Fibroblast of lung (primary cell): ENCODE data around the gene TAS2R41. TPM values are rescaled to one million over a fixed set of nuclear protein-coding genes. Genes with fewer than 3 reads are reported as not detected.

Source experiments
- DNase-seq, 2 donors: peaks; one replicate each; pipeline versions ENCODE4 v3.0.0 to v3.0.0-alpha.2; 2010; ENCODE audit warnings: low read depth in 2 of 2
- H2AFZ ChIP-seq: 2 replicates; pipeline ENCODE4 v1.5.1; 2012; ENCODE audit warnings: low read length, control low read depth, inconsistent platforms
- H3K27ac ChIP-seq: 2 replicates; pipeline ENCODE4 v1.5.1; 2011; ENCODE audit warnings: low read length, control low read depth; ENCODE audit not compliant: insufficient read depth
- H3K27me3 ChIP-seq: 2 replicates; pipeline ENCODE4 v1.5.1; 2011; ENCODE audit warnings: mild to moderate bottlenecking, low read length; ENCODE audit not compliant: control insufficient read depth, insufficient read depth
- H3K36me3 ChIP-seq: 2 replicates; pipeline ENCODE4 v1.5.1; 2011; ENCODE audit warnings: low read length; ENCODE audit not compliant: control insufficient read depth, insufficient read depth
- H3K4me1 ChIP-seq: 2 replicates; pipeline ENCODE4 v1.5.1; 2011; ENCODE audit warnings: low read length; ENCODE audit not compliant: control insufficient read depth, insufficient read depth; ENCODE audit errors: extremely low read depth
- H3K4me2 ChIP-seq: 2 replicates; pipeline ENCODE4 v1.5.1; 2011; ENCODE audit warnings: low read length, control low read depth; ENCODE audit not compliant: insufficient read depth; ENCODE audit errors: extremely low read depth
- H3K4me3 ChIP-seq, 4 experiments: fragments of 200-600 bp in 1 of 4; sonication (generic) in 1 of 4; replicated peaks in 1 of 4; 2 replicates each; pipeline ENCODE4 v1.5.1; 2011 to 2016; ENCODE audit warnings: low read length in 4 of 4, low read depth in 3 of 4, mild to moderate bottlenecking in 3 of 4, control low read depth in 2 of 4, inconsistent platforms in 1 of 4, mixed read lengths in 1 of 4; ENCODE audit not compliant: insufficient read depth in 1 of 4; ENCODE audit errors: control extremely low read depth in 1 of 4
- H3K79me2 ChIP-seq: 2 replicates; pipeline ENCODE4 v1.5.1; 2012; ENCODE audit warnings: mild to moderate bottlenecking, low read length, inconsistent platforms; ENCODE audit not compliant: control insufficient read depth, insufficient read depth
- H3K9ac ChIP-seq: 2 replicates; pipeline ENCODE4 v1.5.1; 2011; ENCODE audit warnings: mild to moderate bottlenecking, low read length, control low read depth; ENCODE audit not compliant: insufficient read depth
- H3K9me3 ChIP-seq: 2 replicates; pipeline ENCODE4 v1.5.1; 2012; ENCODE audit warnings: low read depth, low read length; ENCODE audit not compliant: control insufficient read depth, insufficient read depth
- H4K20me1 ChIP-seq: 2 replicates; pipeline ENCODE4 v1.5.1; 2011; ENCODE audit warnings: low read length; ENCODE audit not compliant: control insufficient read depth, insufficient read depth; ENCODE audit errors: extremely low read depth
- EZH2 ChIP-seq: IDR thresholded peaks from 2 replicates; pipeline ENCODE4 v1.5.1; 2012; ENCODE audit warnings: low read length, control low read depth, mild to moderate bottlenecking; ENCODE audit errors: missing control alignments
- polyA plus RNA-seq, 2 donors: library from polyadenylated mRNA; depleted of rRNA in 1 of 2; stranded (reverse) in 1 of 2; unstranded in 1 of 2; fragments of >200 nt; gene quantifications; 2 replicates each; pipeline ENCODE4 v1.2.1, GENCODE V29; 2011 to 2012; ENCODE audit warnings: missing spikeins in 1 of 2
- total RNA-seq: library from RNA; depleted of rRNA; stranded (reverse); fragments of >200 nt; gene quantifications from 2 replicates; pipeline ENCODE4 v1.2.1, GENCODE V29; 2014
- TF ChIP-seq, protein P1 (sequence below), 2 donors: IDR thresholded peaks in 1 of 2; conservative IDR thresholded peaks in 1 of 2; 1 replicate in 1 of 2; 2 replicates in 1 of 2; pipeline ENCODE4 v1.5.1; 2011 to 2012; ENCODE audit warnings: low read length in 2 of 2, control low read depth in 1 of 2, inconsistent platforms in 1 of 2, low read depth in 1 of 2, mild to moderate bottlenecking in 1 of 2

TAS2R41 gene
- total and polyA plus RNA-seq, 2 donors (not counting 1 experiment from before 2014, with no cell fraction given) = not detected

DNA sequence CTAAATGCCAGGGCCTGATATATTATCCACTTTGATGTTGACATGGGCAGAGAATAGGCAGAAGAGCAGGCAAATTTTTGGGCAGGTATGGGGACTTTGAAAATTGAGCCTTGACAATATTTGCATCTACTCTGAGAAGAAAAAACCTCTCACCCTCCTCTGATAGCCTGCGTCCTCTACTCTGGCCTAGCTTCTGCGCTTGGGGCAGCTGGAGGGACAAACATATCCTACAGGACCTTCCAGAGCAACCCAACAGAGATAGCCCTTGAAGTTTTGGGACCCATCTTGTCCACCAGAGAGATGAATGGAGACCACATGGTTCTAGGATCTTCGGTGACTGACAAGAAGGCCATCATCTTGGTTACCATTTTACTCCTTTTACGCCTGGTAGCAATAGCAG is 34.5 kb upstream of the TAS2R41 start, which contains the start of gene TAS2R60:
Gene TAS2R60, plus strand, starts transcription at position 301 of the 400 bp plus-strand sequence. Its CDS starts 0 bp downstream, at position 301.
- no peak within 1 kb of the TSS for H3K27ac ChIP-seq
- no peak within 1 kb of the TSS for H3K4me3 ChIP-seq
- H2AFZ ChIP-seq = no peak within 1 kb of the TSS
- TF ChIP-seq EZH2 = no peak
- TF ChIP-seq, protein P1, sequence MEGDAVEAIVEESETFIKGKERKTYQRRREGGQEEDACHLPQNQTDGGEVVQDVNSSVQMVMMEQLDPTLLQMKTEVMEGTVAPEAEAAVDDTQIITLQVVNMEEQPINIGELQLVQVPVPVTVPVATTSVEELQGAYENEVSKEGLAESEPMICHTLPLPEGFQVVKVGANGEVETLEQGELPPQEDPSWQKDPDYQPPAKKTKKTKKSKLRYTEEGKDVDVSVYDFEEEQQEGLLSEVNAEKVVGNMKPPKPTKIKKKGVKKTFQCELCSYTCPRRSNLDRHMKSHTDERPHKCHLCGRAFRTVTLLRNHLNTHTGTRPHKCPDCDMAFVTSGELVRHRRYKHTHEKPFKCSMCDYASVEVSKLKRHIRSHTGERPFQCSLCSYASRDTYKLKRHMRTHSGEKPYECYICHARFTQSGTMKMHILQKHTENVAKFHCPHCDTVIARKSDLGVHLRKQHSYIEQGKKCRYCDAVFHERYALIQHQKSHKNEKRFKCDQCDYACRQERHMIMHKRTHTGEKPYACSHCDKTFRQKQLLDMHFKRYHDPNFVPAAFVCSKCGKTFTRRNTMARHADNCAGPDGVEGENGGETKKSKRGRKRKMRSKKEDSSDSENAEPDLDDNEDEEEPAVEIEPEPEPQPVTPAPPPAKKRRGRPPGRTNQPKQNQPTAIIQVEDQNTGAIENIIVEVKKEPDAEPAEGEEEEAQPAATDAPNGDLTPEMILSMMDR (conservative IDR thresholded peaks at IDR 0.05 in 1 of 2, IDR thresholded peaks at IDR 0.05 in 1 of 2; ENCODE audit: low read depth in 1 of 2, low read length in 2 of 2) = no peak
- H3K4me2 ChIP-seq = no peak within 1 kb of the TSS
- no peak within 1 kb of the TSS for H3K9ac ChIP-seq
- DNase-seq = no peak
- no peaks in the 10 kb centered on the region for H3K27me3 ChIP-seq
- no peaks in the 10 kb centered on the region for H4K20me1 ChIP-seq
- no peaks in the 10 kb centered on the region for H3K79me2 ChIP-seq
- H3K36me3 ChIP-seq = no peaks in the 10 kb centered on the region
- no peaks in the 10 kb centered on the region for H3K9me3 ChIP-seq
- no peaks in the 10 kb centered on the region for H3K4me1 ChIP-seq

DNA sequence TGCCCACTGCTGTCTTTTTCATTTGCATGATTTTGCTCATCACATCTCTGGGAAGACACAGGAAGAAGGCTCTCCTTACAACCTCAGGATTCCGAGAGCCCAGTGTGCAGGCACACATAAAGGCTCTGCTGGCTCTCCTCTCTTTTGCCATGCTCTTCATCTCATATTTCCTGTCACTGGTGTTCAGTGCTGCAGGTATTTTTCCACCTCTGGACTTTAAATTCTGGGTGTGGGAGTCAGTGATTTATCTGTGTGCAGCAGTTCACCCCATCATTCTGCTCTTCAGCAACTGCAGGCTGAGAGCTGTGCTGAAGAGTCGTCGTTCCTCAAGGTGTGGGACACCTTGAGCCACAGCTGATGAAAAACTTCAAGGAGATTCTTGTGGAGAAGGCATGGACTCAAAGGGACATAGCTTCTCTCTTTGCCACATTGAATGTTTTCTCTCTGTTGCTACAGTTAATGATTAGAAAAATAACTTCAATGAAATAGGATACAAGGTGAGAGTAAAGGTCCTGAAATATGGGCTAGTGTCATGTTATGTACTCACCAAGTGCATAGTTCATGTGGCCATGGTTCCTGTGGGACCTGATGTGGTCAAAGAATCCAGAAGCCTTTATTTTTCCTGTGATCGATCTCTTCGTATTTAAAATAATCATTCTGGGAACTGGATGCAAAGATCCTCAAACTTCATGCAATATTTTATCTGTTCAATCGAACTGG is 33.5 kb upstream of the TAS2R41 start:
- H3K79me2 ChIP-seq = no peaks in the 10 kb centered on the region
- no peak for TF ChIP-seq EZH2
- H3K27me3 ChIP-seq = no peaks in the 10 kb centered on the region
- no peaks in the 10 kb centered on the region for H4K20me1 ChIP-seq
- no peak overlapping the region for H3K4me3 ChIP-seq
- H3K4me2 ChIP-seq = no peak overlapping the region
- no peaks in the 10 kb centered on the region for H3K9me3 ChIP-seq
- DNase-seq = no peak
- H3K4me1 ChIP-seq = no peaks in the 10 kb centered on the region
- H3K9ac ChIP-seq = no peak overlapping the region
- H2AFZ ChIP-seq = no peak overlapping the region
- H3K27ac ChIP-seq = no peak overlapping the region
- no peaks in the 10 kb centered on the region for H3K36me3 ChIP-seq

DNA sequence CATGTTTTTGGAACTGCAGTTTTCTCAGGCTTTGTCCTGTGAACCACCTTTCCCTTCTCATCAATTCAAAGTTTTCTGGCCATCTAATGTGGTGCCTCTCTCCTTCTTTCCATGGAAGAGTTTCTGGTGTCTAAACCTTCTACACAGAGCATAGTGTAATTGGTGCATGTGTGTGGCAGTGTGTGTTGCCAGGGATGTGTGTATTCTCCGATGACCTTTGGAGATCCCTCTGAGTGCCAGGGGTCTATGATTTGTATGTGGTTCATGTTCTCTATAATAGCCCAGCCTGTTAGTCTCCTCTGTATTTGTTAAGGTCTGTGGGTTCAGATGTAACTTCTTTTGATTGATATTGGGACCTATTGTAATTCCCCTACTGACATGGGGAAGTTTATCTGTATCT is 32.9 kb upstream of the TAS2R41 start:
- H3K9ac ChIP-seq = no peak overlapping the region
- no peak overlapping the region for H3K27ac ChIP-seq
- H3K4me2 ChIP-seq = no peak overlapping the region
- H3K79me2 ChIP-seq = no peaks in the 10 kb centered on the region
- no peaks in the 10 kb centered on the region for H3K27me3 ChIP-seq
- no peak overlapping the region for H3K4me3 ChIP-seq
- H2AFZ ChIP-seq = no peak overlapping the region
- TF ChIP-seq, protein P1 (conservative IDR thresholded peaks at IDR 0.05 in 1 of 2, IDR thresholded peaks at IDR 0.05 in 1 of 2; ENCODE audit: low read depth in 1 of 2, low read length in 2 of 2) = no peak
- no peak for TF ChIP-seq EZH2
- no peaks in the 10 kb centered on the region for H4K20me1 ChIP-seq
- no peaks in the 10 kb centered on the region for H3K4me1 ChIP-seq
- DNase-seq = no peak
- H3K36me3 ChIP-seq = no peaks in the 10 kb centered on the region
- no peaks in the 10 kb centered on the region for H3K9me3 ChIP-seq
